Measurements from ENCODE around the gene KIF5C. TPM values are rescaled to one million over a fixed set of nuclear protein-coding genes. Genes with fewer than 3 reads are reported as not detected.

Gene KIF5C
- total and polyA plus RNA-seq, 2 of the 13 experiments (the other 11 are each of a cell fraction or from before 2014, with no cell fraction given): 0.15 to 0.20 TPM

GRCh38 chr2:148981324-148981723, 106.3 kb downstream of the KIF5C start (continued):
- no peak for TF ChIP-seq KIAA2018 (CRISPR knock-in tag; IDR thresholded peaks at IDR 0.05; ENCODE audit: borderline replicate concordance)
- TF ChIP-seq SNAPC4 (CRISPR knock-in tag; IDR thresholded peaks at IDR 0.05): no peak
- TF ChIP-seq ATRX (CRISPR knock-in tag; IDR thresholded peaks at IDR 0.05; ENCODE audit: borderline replicate concordance): no peak
- TF ChIP-seq ZNF83 (CRISPR knock-in tag; IDR thresholded peaks at IDR 0.05; ENCODE audit: borderline replicate concordance): no peak
- no peak for TF ChIP-seq SKI (IDR thresholded peaks at IDR 0.05; ENCODE audit: partially characterized antibody)
- no peak for TF ChIP-seq SRSF4 (IDR thresholded peaks at IDR 0.05; ENCODE audit: low read depth, low read length, poor library complexity, severe bottlenecking)
- peak; percentile 27; the same call in 1 of the 2 replicates for TF ChIP-seq GABPB1 (CRISPR knock-in tag; IDR thresholded peaks at IDR 0.05)
- no peak for TF ChIP-seq NAIF1 (CRISPR knock-in tag; IDR thresholded peaks at IDR 0.05; ENCODE audit: borderline replicate concordance)
- no peak for TF ChIP-seq ZFP41 (CRISPR knock-in tag; IDR thresholded peaks at IDR 0.05; ENCODE audit: borderline replicate concordance)
- TF ChIP-seq NFYC (CRISPR knock-in tag; IDR thresholded peaks at IDR 0.05): peak; percentile 39; the same call in 1 of the 2 replicates
